ENCODE results near the gene MAML2.

MAML2 gene

GRCh38 chr11:96038046-96038445 lies 304.9 kb downstream of the MAML2 start:
- DNase-seq (ENCODE audit: low spot score), result no peak

GRCh38 chr11:96037405-96037949 lies 305.5 kb downstream of the MAML2 start:
- peak; percentile 44 for DNase-seq (ENCODE audit: low spot score)

GRCh38 chr11:96036863-96037262 lies 306.1 kb downstream of the MAML2 start:
- DNase-seq (ENCODE audit: low spot score), result peak; percentile 30

- DNase-seq (ENCODE audit: low spot score), result no peak
Measured at GRCh38 chr11:96035740-96036078, 307.3 kb downstream of the MAML2 start.

GRCh38 chr11:96035031-96035739 lies 307.8 kb downstream of the MAML2 start:
- peak; percentile 27 for DNase-seq (ENCODE audit: low spot score)

- no peak for DNase-seq (ENCODE audit: low spot score)
Measured at GRCh38 chr11:96033599-96033998, 309.4 kb downstream of the MAML2 start.

GRCh38 chr11:96033095-96033494 lies 309.9 kb downstream of the MAML2 start:
- no peak for DNase-seq (ENCODE audit: low spot score)

- DNase-seq (ENCODE audit: low spot score), result no peak
Measured at GRCh38 chr11:96028746-96029145, 314.2 kb downstream of the MAML2 start.

- DNase-seq (ENCODE audit: low spot score), result no peak
Measured at GRCh38 chr11:96027021-96027420, 316.0 kb downstream of the MAML2 start.

- DNase-seq (ENCODE audit: low spot score), result no peak
Measured at GRCh38 chr11:96026310-96026709, 316.7 kb downstream of the MAML2 start.

- no peak for DNase-seq (ENCODE audit: low spot score)
Measured at GRCh38 chr11:96024666-96025065, 318.3 kb downstream of the MAML2 start.

- DNase-seq (ENCODE audit: low spot score), result no peak
Measured at GRCh38 chr11:96023275-96023674, 319.7 kb downstream of the MAML2 start.

GRCh38 chr11:96021901-96022650 lies 320.9 kb downstream of the MAML2 start:
- DNase-seq (ENCODE audit: low spot score), result no peak

- no peak for DNase-seq (ENCODE audit: low spot score)
Measured at GRCh38 chr11:96019810-96020747, 322.9 kb downstream of the MAML2 start.

GRCh38 chr11:96019281-96019680 lies 323.7 kb downstream of the MAML2 start:
- no peak for DNase-seq (ENCODE audit: low spot score)

GRCh38 chr11:96017856-96018255 lies 325.1 kb downstream of the MAML2 start:
- DNase-seq (ENCODE audit: low spot score), result no peak

GRCh38 chr11:96016978-96017502 lies 326.0 kb downstream of the MAML2 start:
- no peak for DNase-seq (ENCODE audit: low spot score)

- no peak for DNase-seq (ENCODE audit: low spot score)
Measured at GRCh38 chr11:96015906-96016565, 327.0 kb downstream of the MAML2 start.

- no peak for DNase-seq (ENCODE audit: low spot score)
Measured at GRCh38 chr11:96014217-96014616, 328.8 kb downstream of the MAML2 start.

GRCh38 chr11:96013461-96014213 lies 329.4 kb downstream of the MAML2 start:
- DNase-seq (ENCODE audit: low spot score), result no peak
